Nephron (organoid): ENCODE data around the gene TLE7.

Experiments
- H3K27ac Mint-ChIP-seq, 3 experiments: 2 replicates each; pipeline ENCODE4 v1.8.0; 2020; ENCODE audit warnings: mixed read lengths in 3 of 3, mild to moderate bottlenecking in 2 of 3, moderate library complexity in 1 of 3
- H3K27me3 Mint-ChIP-seq: 2 replicates; pipeline ENCODE4 v1.8.0; 2021; ENCODE audit warnings: low read depth, mild to moderate bottlenecking, moderate library complexity, mixed read lengths
- H3K36me3 Mint-ChIP-seq: 2 replicates; pipeline ENCODE4 v1.8.0; 2020; ENCODE audit warnings: low read depth, mixed read lengths
- H3K4me1 Mint-ChIP-seq: 2 replicates; pipeline ENCODE4 v1.8.0; 2020; ENCODE audit warnings: mixed read lengths
- H3K4me3 Mint-ChIP-seq, 3 experiments: 2 replicates each; pipeline ENCODE4 v1.8.0; 2020; ENCODE audit warnings: mild to moderate bottlenecking in 3 of 3, mixed read lengths in 3 of 3, moderate library complexity in 2 of 3
- H3K9me3 Mint-ChIP-seq: 2 replicates; pipeline ENCODE4 v1.8.0; 2020; ENCODE audit warnings: mixed read lengths
- CTCF ChIP-seq, 3 experiments: fragments of 200-600 bp; sonication (generic); IDR thresholded peaks; one replicate each; pipeline ENCODE4 v1.5.0; 2021; ENCODE audit warnings: antibody characterized with exemption in 3 of 3; ENCODE audit not compliant: unreplicated experiment in 3 of 3

TLE7 gene

GRCh38 chr16:71436473-71436872 is 5.4 kb downstream of the TLE7 start:
- no peak for TF ChIP-seq CTCF (IDR thresholded peaks at IDR 0.05; ENCODE audit: unreplicated experiment in 3 of 3)
- Mint-ChIP-seq H3K27ac (no peak overlapping the region), H3K9me3 (no peaks in the 10 kb centered on the region)

GRCh38 chr16:71432906-71433305 is 8.9 kb downstream of the TLE7 start:
- Mint-ChIP-seq H3K4me3 (no peak overlapping the region), H3K36me3 (no peaks in the 10 kb centered on the region), H3K27ac (no peak overlapping the region), H3K9me3 (peaks cover 6% of the 10 kb centered on the region), H3K4me1 (no peaks in the 10 kb centered on the region), H3K27me3 (peaks cover 56% of the 10 kb centered on the region)
- no peak for TF ChIP-seq CTCF (IDR thresholded peaks at IDR 0.05; ENCODE audit: unreplicated experiment in 3 of 3)

More at GRCh38 chr16:71436473-71436872, 5.4 kb downstream of the TLE7 start:
- Mint-ChIP-seq H3K36me3 (no peaks in the 10 kb centered on the region), H3K4me1 (no peaks in the 10 kb centered on the region), H3K4me3 (no peak overlapping the region), H3K27me3 (peaks cover 51% of the 10 kb centered on the region)

- H3K4me1 Mint-ChIP-seq: no peaks in the 10 kb centered on the region
- peaks cover 6% of the 10 kb centered on the region for H3K9me3 Mint-ChIP-seq
- peaks cover 59% of the 10 kb centered on the region for H3K27me3 Mint-ChIP-seq
- H3K4me3 Mint-ChIP-seq: no peak overlapping the region
- no peaks in the 10 kb centered on the region for H3K36me3 Mint-ChIP-seq
- TF ChIP-seq CTCF (IDR thresholded peaks at IDR 0.05; ENCODE audit: unreplicated experiment in 3 of 3): no peak
- H3K27ac Mint-ChIP-seq: no peak overlapping the region
These were observed 9.9 kb downstream of the TLE7 start for GRCh38 chr16:71431991-71432390.

GRCh38 chr16:71431176-71431575 is 10.7 kb downstream of the TLE7 start:
- no peak overlapping the region for H3K27ac Mint-ChIP-seq
- no peak for TF ChIP-seq CTCF (IDR thresholded peaks at IDR 0.05; ENCODE audit: unreplicated experiment in 3 of 3)
- H3K4me1 Mint-ChIP-seq: no peaks in the 10 kb centered on the region
- no peak overlapping the region for H3K4me3 Mint-ChIP-seq
- peaks cover 60% of the 10 kb centered on the region for H3K27me3 Mint-ChIP-seq
- no peaks in the 10 kb centered on the region for H3K36me3 Mint-ChIP-seq
- H3K9me3 Mint-ChIP-seq: peaks cover 11% of the 10 kb centered on the region

GRCh38 chr16:71430744-71431143 is 11.1 kb downstream of the TLE7 start:
- peaks cover 60% of the 10 kb centered on the region for H3K27me3 Mint-ChIP-seq
- no peaks in the 10 kb centered on the region for H3K36me3 Mint-ChIP-seq
- H3K4me1 Mint-ChIP-seq: no peaks in the 10 kb centered on the region
- no peak overlapping the region for H3K4me3 Mint-ChIP-seq
- no peak overlapping the region for H3K27ac Mint-ChIP-seq
- no peak for TF ChIP-seq CTCF (IDR thresholded peaks at IDR 0.05; ENCODE audit: unreplicated experiment in 3 of 3)
- H3K9me3 Mint-ChIP-seq: peaks cover 11% of the 10 kb centered on the region

- H3K27ac Mint-ChIP-seq: no peak overlapping the region
- no peaks in the 10 kb centered on the region for H3K4me1 Mint-ChIP-seq
- H3K36me3 Mint-ChIP-seq: no peaks in the 10 kb centered on the region
- peaks cover 11% of the 10 kb centered on the region for H3K9me3 Mint-ChIP-seq
- H3K27me3 Mint-ChIP-seq: peaks cover 65% of the 10 kb centered on the region
- no peak for TF ChIP-seq CTCF (IDR thresholded peaks at IDR 0.05; ENCODE audit: unreplicated experiment in 3 of 3)
- H3K4me3 Mint-ChIP-seq: no peak overlapping the region
These were observed 12.3 kb downstream of the TLE7 start for GRCh38 chr16:71429581-71429980.
